ENCODE results near the gene ZBTB7C.

Gene ZBTB7C

DNA sequence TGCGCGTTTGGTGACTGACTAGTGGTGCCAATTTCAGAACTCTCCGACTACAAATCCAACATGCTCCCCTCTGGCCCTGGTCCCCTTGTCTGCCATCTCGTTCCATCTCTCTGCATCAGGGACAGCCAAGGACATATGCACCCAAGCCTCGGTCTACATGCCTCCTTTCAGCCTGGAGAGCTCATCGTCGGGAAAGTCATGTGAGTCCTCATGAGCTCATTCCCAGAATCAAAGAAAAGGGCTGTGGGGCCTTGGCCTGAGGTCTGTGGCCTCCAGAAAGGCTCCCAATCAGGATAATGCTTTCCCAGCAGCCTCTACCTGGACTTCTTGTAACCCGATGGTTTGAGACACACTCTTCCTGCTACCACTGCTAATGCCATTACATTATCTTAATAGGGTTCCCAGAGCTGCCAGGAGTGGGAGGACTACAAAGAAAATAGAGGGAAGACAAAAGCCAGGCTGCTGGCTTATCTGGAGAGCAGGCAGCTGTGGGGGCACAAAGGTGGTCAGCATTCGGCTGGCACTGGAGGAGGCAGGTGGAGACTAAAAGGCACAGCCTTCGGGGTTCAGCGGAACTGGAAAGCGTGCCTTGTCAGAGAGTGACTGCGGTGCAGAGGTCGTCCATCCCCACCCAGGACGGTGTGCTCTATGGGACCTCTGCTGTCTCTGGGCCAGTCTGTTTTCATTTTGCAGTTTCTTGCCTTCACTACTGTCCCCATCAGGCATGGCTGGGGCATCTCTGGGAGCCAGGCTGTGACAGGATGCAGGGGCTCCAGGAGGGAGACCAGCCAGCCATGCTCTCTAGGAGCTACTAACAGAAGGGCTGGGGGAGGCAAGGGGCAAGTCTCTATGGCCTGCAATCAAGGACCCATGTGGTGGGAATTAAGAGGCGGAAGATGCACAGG is 374.3 kb downstream of the ZBTB7C start:
- H3K27me3 ChIP-seq (ENCODE audit: insufficient read depth, low read length), result no peaks in the 10 kb centered on the region
- no peak overlapping the region for H3K9ac ChIP-seq (ENCODE audit: low read depth, low read length)
- H3K36me3 ChIP-seq (ENCODE audit: insufficient read depth, low read depth, low read length), result no peaks in the 10 kb centered on the region
- no peak overlapping the region for H3K27ac ChIP-seq (ENCODE audit: low read length)
- no peaks in the 10 kb centered on the region for H3K4me1 ChIP-seq (ENCODE audit: insufficient read depth, low read length)
- H3K9me3 ChIP-seq (ENCODE audit: insufficient read depth, low read depth, low read length), result no peaks in the 10 kb centered on the region
- H3K4me3 ChIP-seq (ENCODE audit: low read length), result no peak overlapping the region

DNA sequence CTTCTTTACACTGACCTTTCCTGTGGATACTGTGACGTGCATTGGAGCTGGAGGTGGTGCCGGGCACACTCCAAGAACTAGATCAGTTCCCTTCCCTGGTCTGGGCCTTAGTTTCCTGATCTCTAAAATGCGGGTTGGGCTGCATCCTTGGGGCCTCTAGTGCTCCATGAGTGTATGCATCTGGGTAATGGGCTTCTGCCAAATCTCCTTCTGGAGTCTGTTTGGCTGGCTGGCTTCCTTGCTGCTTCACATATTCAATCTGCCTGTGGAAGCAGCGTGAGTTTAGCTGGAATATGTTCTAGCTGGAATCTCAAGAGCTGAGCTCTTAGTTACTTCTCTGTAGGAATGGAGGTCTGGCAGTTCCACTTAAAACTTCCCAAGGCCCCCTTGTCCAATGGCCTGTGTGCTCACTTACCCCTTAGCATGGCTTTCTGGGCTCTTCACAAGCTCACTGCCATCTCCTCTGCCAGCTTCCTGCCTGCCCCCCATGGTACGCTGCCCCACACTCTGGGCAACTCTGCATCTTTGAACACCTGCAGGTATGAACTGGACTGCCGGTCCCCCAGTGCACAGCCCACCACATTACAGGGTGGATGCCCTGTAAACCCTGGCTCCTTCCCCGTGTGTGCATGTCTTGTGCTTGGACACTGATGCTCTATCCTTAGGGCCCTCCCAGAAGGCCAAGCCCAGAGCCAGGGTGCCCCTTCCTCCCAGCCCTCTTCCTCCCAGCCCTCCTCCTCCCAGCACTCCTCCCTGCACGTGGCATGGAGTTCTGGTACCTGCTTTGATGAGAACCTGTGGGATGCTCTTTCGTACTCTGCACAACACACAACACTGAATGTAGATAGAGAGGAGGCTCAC is 375.2 kb downstream of the ZBTB7C start:
- Histone ChIP-seq H3K4me3 (ENCODE audit: low read length) (no peak overlapping the region), H3K27ac (ENCODE audit: low read length) (no peak overlapping the region), H3K36me3 (ENCODE audit: insufficient read depth, low read depth, low read length) (no peaks in the 10 kb centered on the region), H3K9ac (ENCODE audit: low read depth, low read length) (no peak overlapping the region), H3K27me3 (ENCODE audit: insufficient read depth, low read length) (no peaks in the 10 kb centered on the region), H3K4me1 (ENCODE audit: insufficient read depth, low read length) (no peaks in the 10 kb centered on the region), H3K9me3 (ENCODE audit: insufficient read depth, low read depth, low read length) (no peaks in the 10 kb centered on the region)

GRCh38 chr18:48032876-48033789 is 376.1 kb downstream of the ZBTB7C start:
- Histone ChIP-seq H3K4me3 (ENCODE audit: low read length) (no peak overlapping the region), H3K9me3 (ENCODE audit: insufficient read depth, low read depth, low read length) (no peaks in the 10 kb centered on the region), H3K9ac (ENCODE audit: low read depth, low read length) (no peak overlapping the region), H3K27ac (ENCODE audit: low read length) (no peak overlapping the region), H3K4me1 (ENCODE audit: insufficient read depth, low read length) (no peaks in the 10 kb centered on the region), H3K27me3 (ENCODE audit: insufficient read depth, low read length) (no peaks in the 10 kb centered on the region), H3K36me3 (ENCODE audit: insufficient read depth, low read depth, low read length) (no peaks in the 10 kb centered on the region)

DNA sequence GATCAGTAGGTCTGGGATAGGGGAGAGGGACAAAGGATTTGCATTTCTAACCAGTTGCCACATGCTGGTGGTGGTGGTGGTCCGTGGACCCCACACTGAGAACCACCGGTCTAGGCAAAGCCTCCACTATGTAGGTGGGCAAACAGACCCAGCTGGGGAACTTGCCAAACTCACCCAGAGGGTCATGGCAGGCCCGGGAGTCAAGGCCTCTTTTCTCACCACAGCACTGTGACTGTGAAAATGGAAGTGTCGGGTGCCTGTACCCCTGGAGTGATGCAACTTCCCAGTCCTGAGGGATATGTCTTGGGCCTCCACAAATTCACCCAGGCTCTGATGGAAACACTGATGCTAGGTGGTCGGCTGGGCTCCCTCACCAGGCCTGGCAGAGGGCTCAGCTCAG is 377.5 kb downstream of the ZBTB7C start:
- Histone ChIP-seq H3K4me1 (ENCODE audit: insufficient read depth, low read length) (peaks cover 8% of the 10 kb centered on the region; the same call in 1 of the 2 replicates), H3K27me3 (ENCODE audit: insufficient read depth, low read length) (no peaks in the 10 kb centered on the region), H3K9ac (ENCODE audit: low read depth, low read length) (no peak overlapping the region), H3K9me3 (ENCODE audit: insufficient read depth, low read depth, low read length) (no peaks in the 10 kb centered on the region), H3K4me3 (ENCODE audit: low read length) (no peak overlapping the region), H3K36me3 (ENCODE audit: insufficient read depth, low read depth, low read length) (no peaks in the 10 kb centered on the region), H3K27ac (ENCODE audit: low read length) (no peak overlapping the region)

- Histone ChIP-seq H3K36me3 (ENCODE audit: insufficient read depth, low read depth, low read length) (no peaks in the 10 kb centered on the region), H3K9ac (ENCODE audit: low read depth, low read length) (no peak overlapping the region), H3K27ac (ENCODE audit: low read length) (no peak overlapping the region), H3K4me1 (ENCODE audit: insufficient read depth, low read length) (peaks cover 9% of the 10 kb centered on the region; the same call in 1 of the 2 replicates), H3K27me3 (ENCODE audit: insufficient read depth, low read length) (no peaks in the 10 kb centered on the region), H3K4me3 (ENCODE audit: low read length) (no peak overlapping the region), H3K9me3 (ENCODE audit: insufficient read depth, low read depth, low read length) (no peaks in the 10 kb centered on the region)
Measured at GRCh38 chr18:48030616-48031480, 378.3 kb downstream of the ZBTB7C start.

DNA sequence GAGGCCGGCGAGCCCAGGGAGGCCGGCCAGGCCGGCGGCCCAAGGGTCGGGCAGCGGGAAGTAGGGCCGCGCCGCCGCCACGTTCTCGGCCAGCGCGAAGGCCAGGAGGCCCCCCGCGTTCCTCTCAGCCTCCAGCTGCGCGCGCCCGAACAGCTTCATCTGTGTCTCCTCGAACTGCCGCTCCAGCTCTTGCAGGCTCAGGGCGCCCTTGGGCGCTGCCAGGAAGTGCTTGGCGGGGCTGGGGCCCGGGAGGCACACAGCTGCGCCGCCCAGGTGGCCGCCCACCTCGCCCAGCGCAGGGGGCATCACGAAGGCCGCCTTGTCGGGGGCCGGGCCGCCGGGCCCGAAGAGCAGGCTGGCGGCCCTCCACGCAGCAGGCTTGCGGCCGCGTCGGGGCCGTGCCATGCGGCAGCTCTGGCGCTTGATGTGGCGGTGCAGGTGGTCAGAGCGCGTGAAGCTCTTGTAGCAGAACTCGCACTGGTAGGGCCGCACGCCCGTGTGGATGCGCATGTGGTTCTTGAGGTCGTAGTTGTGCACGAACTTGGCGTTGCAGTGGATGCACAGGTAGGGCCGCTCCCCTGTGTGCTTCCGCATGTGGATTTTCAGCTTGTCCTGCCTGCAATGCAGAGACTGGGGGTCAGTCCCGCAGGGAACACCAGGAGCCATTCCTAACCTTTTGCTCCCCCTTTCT is 379.7 kb downstream of the ZBTB7C start:
- no peaks in the 10 kb centered on the region for H3K9me3 ChIP-seq (ENCODE audit: insufficient read depth, low read depth, low read length)
- no peak overlapping the region for H3K4me3 ChIP-seq (ENCODE audit: low read length)
- no peak overlapping the region for H3K9ac ChIP-seq (ENCODE audit: low read depth, low read length)
- no peaks in the 10 kb centered on the region for H3K36me3 ChIP-seq (ENCODE audit: insufficient read depth, low read depth, low read length)
- no peaks in the 10 kb centered on the region for H3K27me3 ChIP-seq (ENCODE audit: insufficient read depth, low read length)
- peaks cover 9% of the 10 kb centered on the region; the same call in 1 of the 2 replicates for H3K4me1 ChIP-seq (ENCODE audit: insufficient read depth, low read length)
- H3K27ac ChIP-seq (ENCODE audit: low read length), result no peak overlapping the region

DNA sequence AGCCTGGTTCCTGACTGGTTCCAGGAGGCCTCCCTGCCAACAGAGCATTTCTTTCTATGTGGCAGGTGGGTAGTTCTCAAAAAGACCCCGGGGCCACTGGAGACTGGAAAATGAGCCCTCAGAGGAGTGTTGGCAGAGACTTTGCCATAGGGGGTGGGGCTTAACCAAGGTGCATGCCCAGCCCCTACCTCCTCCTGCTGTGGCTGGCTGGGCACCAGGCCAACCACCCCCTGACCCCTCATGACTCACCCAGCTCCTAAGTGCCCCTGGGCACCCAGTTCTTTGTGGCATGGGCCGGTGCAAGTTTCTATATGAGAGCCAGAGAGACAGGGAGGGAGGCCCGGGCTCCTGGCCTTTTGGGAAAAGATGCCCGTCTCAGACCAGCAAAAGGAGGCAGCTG is 380.5 kb downstream of the ZBTB7C start:
- H3K9me3 ChIP-seq (ENCODE audit: insufficient read depth, low read depth, low read length), result no peaks in the 10 kb centered on the region
- H3K9ac ChIP-seq (ENCODE audit: low read depth, low read length), result no peak overlapping the region
- H3K27me3 ChIP-seq (ENCODE audit: insufficient read depth, low read length), result no peaks in the 10 kb centered on the region
- H3K4me1 ChIP-seq (ENCODE audit: insufficient read depth, low read length), result peaks cover 9% of the 10 kb centered on the region; the same call in 1 of the 2 replicates
- no peak overlapping the region for H3K4me3 ChIP-seq (ENCODE audit: low read length)
- no peaks in the 10 kb centered on the region for H3K36me3 ChIP-seq (ENCODE audit: insufficient read depth, low read depth, low read length)
- no peak overlapping the region for H3K27ac ChIP-seq (ENCODE audit: low read length)

GRCh38 chr18:48028081-48028480 is 381.1 kb downstream of the ZBTB7C start:
- Histone ChIP-seq H3K4me3 (ENCODE audit: low read length) (no peak overlapping the region), H3K9ac (ENCODE audit: low read depth, low read length) (no peak overlapping the region), H3K27ac (ENCODE audit: low read length) (no peak overlapping the region), H3K36me3 (ENCODE audit: insufficient read depth, low read depth, low read length) (no peaks in the 10 kb centered on the region), H3K27me3 (ENCODE audit: insufficient read depth, low read length) (no peaks in the 10 kb centered on the region), H3K9me3 (ENCODE audit: insufficient read depth, low read depth, low read length) (no peaks in the 10 kb centered on the region), H3K4me1 (ENCODE audit: insufficient read depth, low read length) (peaks cover 9% of the 10 kb centered on the region; the same call in 1 of the 2 replicates)

GRCh38 chr18:48027401-48027963 is 381.7 kb downstream of the ZBTB7C start:
- no peak overlapping the region for H3K4me3 ChIP-seq (ENCODE audit: low read length)
- H3K9me3 ChIP-seq (ENCODE audit: insufficient read depth, low read depth, low read length), result no peaks in the 10 kb centered on the region
- peaks cover 9% of the 10 kb centered on the region for H3K4me1 ChIP-seq (ENCODE audit: insufficient read depth, low read length)
- H3K36me3 ChIP-seq (ENCODE audit: insufficient read depth, low read depth, low read length), result no peaks in the 10 kb centered on the region
- no peak overlapping the region for H3K27ac ChIP-seq (ENCODE audit: low read length)
- no peak overlapping the region for H3K9ac ChIP-seq (ENCODE audit: low read depth, low read length)
- no peaks in the 10 kb centered on the region for H3K27me3 ChIP-seq (ENCODE audit: insufficient read depth, low read length)

GRCh38 chr18:48026216-48026615 is 383.0 kb downstream of the ZBTB7C start:
- Histone ChIP-seq H3K4me3 (ENCODE audit: low read length) (no peak overlapping the region), H3K9ac (ENCODE audit: low read depth, low read length) (no peak overlapping the region), H3K36me3 (ENCODE audit: insufficient read depth, low read depth, low read length) (no peaks in the 10 kb centered on the region), H3K27me3 (ENCODE audit: insufficient read depth, low read length) (no peaks in the 10 kb centered on the region), H3K4me1 (ENCODE audit: insufficient read depth, low read length) (peaks cover 9% of the 10 kb centered on the region), H3K9me3 (ENCODE audit: insufficient read depth, low read depth, low read length) (no peaks in the 10 kb centered on the region), H3K27ac (ENCODE audit: low read length) (no peak overlapping the region)
